Measurements from ENCODE around the gene CORO2B.

The CORO2B gene

GRCh38 chr15:68550004-68550403 is 28.8 kb upstream of the CORO2B start:
- H3K4me3 ChIP-seq (ENCODE audit: low read length): no peak overlapping the region
- TF ChIP-seq ZNF274 (IDR thresholded peaks at IDR 0.05; ENCODE audit: low read depth, low read length): no peak

- no peak overlapping the region for H3K4me3 ChIP-seq (ENCODE audit: low read length)
- no peak for TF ChIP-seq ZNF274 (IDR thresholded peaks at IDR 0.05; ENCODE audit: low read depth, low read length)
Observed at GRCh38 chr15:68550498-68551295, 28.1 kb upstream of the CORO2B start.

- no peak for TF ChIP-seq ZNF274 (IDR thresholded peaks at IDR 0.05; ENCODE audit: low read depth, low read length)
- no peak overlapping the region for H3K4me3 ChIP-seq (ENCODE audit: low read length)
Observed at GRCh38 chr15:68551296-68551635, 27.5 kb upstream of the CORO2B start.

GRCh38 chr15:68552344-68552743 is 26.4 kb upstream of the CORO2B start:
- TF ChIP-seq ZNF274 (IDR thresholded peaks at IDR 0.05; ENCODE audit: low read depth, low read length): no peak
- no peak overlapping the region for H3K4me3 ChIP-seq (ENCODE audit: low read length)

- TF ChIP-seq ZNF274 (IDR thresholded peaks at IDR 0.05; ENCODE audit: low read depth, low read length): no peak
Observed at GRCh38 chr15:68552773-68553172, 26.0 kb upstream of the CORO2B start.

GRCh38 chr15:68553314-68553993 is 25.3 kb upstream of the CORO2B start:
- no peak overlapping the region for H3K4me3 ChIP-seq (ENCODE audit: low read length)
- TF ChIP-seq ZNF274 (IDR thresholded peaks at IDR 0.05; ENCODE audit: low read depth, low read length): no peak

More at GRCh38 chr15:68552773-68553172, 26.0 kb upstream of the CORO2B start:
- no peak overlapping the region for H3K4me3 ChIP-seq (ENCODE audit: low read length)

GRCh38 chr15:68553994-68554720 is 24.6 kb upstream of the CORO2B start:
- no peak for TF ChIP-seq ZNF274 (IDR thresholded peaks at IDR 0.05; ENCODE audit: low read depth, low read length)
- no peak overlapping the region for H3K4me3 ChIP-seq (ENCODE audit: low read length)

- no peak overlapping the region for H3K4me3 ChIP-seq (ENCODE audit: low read length)
- no peak for TF ChIP-seq ZNF274 (IDR thresholded peaks at IDR 0.05; ENCODE audit: low read depth, low read length)
Observed at GRCh38 chr15:68554721-68555678, 23.8 kb upstream of the CORO2B start.

GRCh38 chr15:68555679-68556037 is 23.1 kb upstream of the CORO2B start:
- H3K4me3 ChIP-seq (ENCODE audit: low read length): no peak overlapping the region
- no peak for TF ChIP-seq ZNF274 (IDR thresholded peaks at IDR 0.05; ENCODE audit: low read depth, low read length)

GRCh38 chr15:68556139-68556990 is 22.4 kb upstream of the CORO2B start:
- H3K4me3 ChIP-seq (ENCODE audit: low read length): no peak overlapping the region
- no peak for TF ChIP-seq ZNF274 (IDR thresholded peaks at IDR 0.05; ENCODE audit: low read depth, low read length)

- TF ChIP-seq ZNF274 (IDR thresholded peaks at IDR 0.05; ENCODE audit: low read depth, low read length): no peak
- H3K4me3 ChIP-seq (ENCODE audit: low read length): no peak overlapping the region
Observed at GRCh38 chr15:68557469-68558317, 21.1 kb upstream of the CORO2B start.
